K562 (cell line): ENCODE data around the gene EPB41L4A.

Source experiments
- GTF2E2 ChIP-seq: fragments of 200-800 bp; sonication (Bioruptor generic); IDR thresholded peaks from 2 replicates; pipeline ENCODE4 v1.6.1; 2016; ENCODE audit warnings: missing genetic modification characterization, missing compliant biosample characterization
- IRF9 ChIP-seq: fragments of 450-650 bp; IDR thresholded peaks from 2 replicates; pipeline ENCODE4 v1.6.1; 2016; ENCODE audit warnings: missing biosample characterization, missing genetic modification characterization
- MCM3 ChIP-seq: fragments of 450-650 bp; IDR thresholded peaks from 2 replicates; pipeline ENCODE4 v1.6.1; 2016
- SIN3B ChIP-seq: fragments of 450-650 bp; IDR thresholded peaks from 2 replicates; pipeline ENCODE4 v1.6.1; 2017; ENCODE audit warnings: low read depth, mild to moderate bottlenecking, moderate library complexity
- SMC3 ChIP-seq: conservative IDR thresholded peaks from 2 replicates; pipeline ENCODE4 v1.6.1; 2011; ENCODE audit warnings: low read depth, low read length, improper control_type of control experiment; ENCODE audit not compliant: insufficient read depth
- ZBTB7A ChIP-seq: IDR thresholded peaks from 2 replicates; pipeline ENCODE4 v1.6.1; 2011; ENCODE audit warnings: low read depth, mild to moderate bottlenecking, low read length, moderate library complexity, borderline replicate concordance; ENCODE audit not compliant: control insufficient read depth
- ZNF274 ChIP-seq: IDR thresholded peaks from 2 replicates; pipeline ENCODE4 v1.6.1; 2011; ENCODE audit warnings: low read depth, mild to moderate bottlenecking, low read length, moderate library complexity, borderline replicate concordance
- TF ChIP-seq, protein P1 (sequence below), 3 experiments: IDR thresholded peaks in 2 of 3; conservative IDR thresholded peaks in 1 of 3; 2 replicates each; pipeline ENCODE4 v1.5.1; 2011 to 2012; ENCODE audit warnings: low read length in 3 of 3, mild to moderate bottlenecking in 3 of 3, control low read depth in 2 of 3, improper control_type of control experiment in 1 of 3, inconsistent platforms in 1 of 3, low read depth in 1 of 3, mixed read lengths in 1 of 3, moderate library complexity in 1 of 3; ENCODE audit not compliant: insufficient read depth in 2 of 3
- TF ChIP-seq, protein P2 (sequence below): sonication (generic); formaldehyde crosslinking; IDR thresholded peaks from 2 replicates; pipeline ENCODE4 v1.8.0; 2023; ENCODE audit warnings: mild to moderate bottlenecking, missing genetic modification reagents

DNA sequence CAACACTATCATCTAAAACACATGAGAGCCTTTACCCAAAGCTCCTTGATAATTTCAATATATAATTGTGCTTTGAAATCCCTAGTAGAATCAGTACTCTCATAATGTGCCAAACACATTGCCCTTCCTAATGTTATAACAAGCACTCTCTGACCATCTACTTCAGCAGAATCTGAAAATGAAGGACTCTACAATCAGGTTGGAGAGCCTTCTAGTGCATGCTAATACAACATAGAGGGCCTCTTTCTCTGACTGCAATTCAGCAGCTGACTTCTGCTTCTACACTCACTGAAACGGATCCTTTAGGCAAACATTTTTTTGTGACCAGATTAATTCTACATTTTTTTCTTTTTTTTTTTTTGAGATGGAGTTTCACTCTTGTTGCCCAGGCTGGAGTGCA, 155.6 kb downstream of the EPB41L4A start:
- no peak for TF ChIP-seq GTF2E2
- no peak for TF ChIP-seq ZNF274
- TF ChIP-seq, protein P1, sequence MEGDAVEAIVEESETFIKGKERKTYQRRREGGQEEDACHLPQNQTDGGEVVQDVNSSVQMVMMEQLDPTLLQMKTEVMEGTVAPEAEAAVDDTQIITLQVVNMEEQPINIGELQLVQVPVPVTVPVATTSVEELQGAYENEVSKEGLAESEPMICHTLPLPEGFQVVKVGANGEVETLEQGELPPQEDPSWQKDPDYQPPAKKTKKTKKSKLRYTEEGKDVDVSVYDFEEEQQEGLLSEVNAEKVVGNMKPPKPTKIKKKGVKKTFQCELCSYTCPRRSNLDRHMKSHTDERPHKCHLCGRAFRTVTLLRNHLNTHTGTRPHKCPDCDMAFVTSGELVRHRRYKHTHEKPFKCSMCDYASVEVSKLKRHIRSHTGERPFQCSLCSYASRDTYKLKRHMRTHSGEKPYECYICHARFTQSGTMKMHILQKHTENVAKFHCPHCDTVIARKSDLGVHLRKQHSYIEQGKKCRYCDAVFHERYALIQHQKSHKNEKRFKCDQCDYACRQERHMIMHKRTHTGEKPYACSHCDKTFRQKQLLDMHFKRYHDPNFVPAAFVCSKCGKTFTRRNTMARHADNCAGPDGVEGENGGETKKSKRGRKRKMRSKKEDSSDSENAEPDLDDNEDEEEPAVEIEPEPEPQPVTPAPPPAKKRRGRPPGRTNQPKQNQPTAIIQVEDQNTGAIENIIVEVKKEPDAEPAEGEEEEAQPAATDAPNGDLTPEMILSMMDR (IDR thresholded peaks at IDR 0.05 in 2 of 3, conservative IDR thresholded peaks at IDR 0.05 in 1 of 3; ENCODE audit: insufficient read depth in 2 of 3, low read depth in 1 of 3, low read length in 3 of 3): no peak
- no peak for TF ChIP-seq IRF9
- no peak for TF ChIP-seq MCM3
- TF ChIP-seq SIN3B: no peak
- TF ChIP-seq ZBTB7A: no peak
- TF ChIP-seq, protein P2, sequence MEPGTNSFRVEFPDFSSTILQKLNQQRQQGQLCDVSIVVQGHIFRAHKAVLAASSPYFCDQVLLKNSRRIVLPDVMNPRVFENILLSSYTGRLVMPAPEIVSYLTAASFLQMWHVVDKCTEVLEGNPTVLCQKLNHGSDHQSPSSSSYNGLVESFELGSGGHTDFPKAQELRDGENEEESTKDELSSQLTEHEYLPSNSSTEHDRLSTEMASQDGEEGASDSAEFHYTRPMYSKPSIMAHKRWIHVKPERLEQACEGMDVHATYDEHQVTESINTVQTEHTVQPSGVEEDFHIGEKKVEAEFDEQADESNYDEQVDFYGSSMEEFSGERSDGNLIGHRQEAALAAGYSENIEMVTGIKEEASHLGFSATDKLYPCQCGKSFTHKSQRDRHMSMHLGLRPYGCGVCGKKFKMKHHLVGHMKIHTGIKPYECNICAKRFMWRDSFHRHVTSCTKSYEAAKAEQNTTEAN (CRISPR knock-in tag): no peak
- TF ChIP-seq SMC3: no peak
